ENCODE data around the gene INPP4A.

INPP4A gene

DNA sequence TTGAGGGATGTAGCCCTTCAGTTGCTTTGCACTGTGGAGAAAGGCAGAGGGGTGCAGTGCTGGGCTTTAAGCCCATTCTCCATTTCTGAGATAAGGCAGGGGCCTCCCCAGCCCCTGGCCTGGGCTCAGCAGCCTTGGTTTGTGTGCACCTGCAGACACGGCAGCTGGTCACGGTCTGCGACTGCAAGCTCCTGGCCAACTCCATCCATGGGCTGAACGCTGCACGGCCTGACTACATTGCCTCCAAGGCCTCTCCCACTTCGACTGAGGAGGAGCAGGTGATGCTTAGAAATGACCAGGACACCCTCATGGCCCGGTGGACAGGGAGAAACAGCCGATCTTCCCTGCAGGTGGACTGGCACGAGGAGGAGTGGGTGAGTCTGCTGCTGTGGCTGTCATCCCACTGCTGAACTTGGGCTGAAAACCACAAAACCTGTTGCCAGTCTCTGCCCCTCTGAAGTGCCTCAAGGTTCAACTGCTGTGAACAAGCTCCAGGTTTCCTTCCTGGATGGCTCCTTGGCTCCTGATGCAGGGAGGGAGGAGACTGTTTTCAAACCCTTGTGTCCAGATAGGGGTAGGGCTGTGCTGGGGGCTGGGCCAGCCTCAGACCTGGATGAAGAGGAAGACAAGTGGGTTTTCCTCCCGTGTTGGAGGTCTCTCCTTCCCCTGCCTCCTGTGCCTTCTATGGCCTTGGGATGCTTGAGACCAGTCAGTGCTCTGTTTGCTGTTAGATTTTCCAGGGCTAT, 109.6 kb downstream of the INPP4A start:
- DNase-seq, result no peak
- Mint-ChIP-seq H3K27ac (no peak overlapping the region), H3K36me3 (ENCODE audit: low read depth) (peaks cover 58% of the 10 kb centered on the region), H3K9me3 (no peaks in the 10 kb centered on the region), H3K4me1 (peaks cover 23% of the 10 kb centered on the region), H3K4me3 (no peak overlapping the region), H3K27me3 (ENCODE audit: low read depth, poor library complexity) (no peaks in the 10 kb centered on the region)
- TF ChIP-seq CTCF (IDR thresholded peaks at IDR 0.05), result no peak

- H3K4me3 Mint-ChIP-seq, result no peak overlapping the region
- H3K27me3 Mint-ChIP-seq (ENCODE audit: low read depth, poor library complexity), result no peaks in the 10 kb centered on the region
- H3K4me1 Mint-ChIP-seq, result peaks cover 31% of the 10 kb centered on the region
- H3K27ac Mint-ChIP-seq, result no peak overlapping the region
- H3K36me3 Mint-ChIP-seq (ENCODE audit: low read depth), result peaks cover 62% of the 10 kb centered on the region
- TF ChIP-seq CTCF (IDR thresholded peaks at IDR 0.05), result no peak
- DNase-seq, result no peak
- no peaks in the 10 kb centered on the region for H3K9me3 Mint-ChIP-seq
Observed at GRCh38 chr2:98555696-98556095, 111.0 kb downstream of the INPP4A start.

GRCh38 chr2:98556344-98557033, 111.8 kb downstream of the INPP4A start:
- H3K27ac Mint-ChIP-seq, result no peak overlapping the region
- H3K9me3 Mint-ChIP-seq, result no peaks in the 10 kb centered on the region
- no peak for DNase-seq
- H3K27me3 Mint-ChIP-seq (ENCODE audit: low read depth, poor library complexity), result no peaks in the 10 kb centered on the region
- peaks cover 60% of the 10 kb centered on the region for H3K36me3 Mint-ChIP-seq (ENCODE audit: low read depth)
- H3K4me3 Mint-ChIP-seq, result no peak overlapping the region
- no peak for TF ChIP-seq CTCF (IDR thresholded peaks at IDR 0.05)
- peaks cover 35% of the 10 kb centered on the region for H3K4me1 Mint-ChIP-seq

GRCh38 chr2:98558852-98559530, 114.3 kb downstream of the INPP4A start:
- H3K27ac Mint-ChIP-seq, result peak overlapping the region; percentile 55

DNA sequence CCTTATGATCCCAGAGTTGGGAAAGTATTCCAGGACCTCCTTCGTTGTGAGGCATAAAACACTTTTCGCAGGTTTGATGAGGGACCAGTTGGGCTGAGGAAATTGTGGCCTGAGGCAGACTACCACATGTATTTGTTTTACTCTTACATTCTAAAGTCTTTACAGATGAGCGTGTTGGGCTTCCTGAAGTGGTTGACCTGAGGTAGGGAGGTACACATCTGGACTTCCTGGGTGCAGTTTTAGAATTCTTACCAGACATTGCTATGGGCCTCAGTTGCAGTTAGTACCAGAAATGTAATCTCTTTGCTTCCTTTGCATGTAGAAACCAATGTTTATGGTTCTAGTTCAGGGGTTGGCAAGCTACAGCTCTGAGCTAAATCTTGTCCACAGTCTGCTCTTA, 114.9 kb downstream of the INPP4A start:
- Mint-ChIP-seq H3K4me3 (no peak overlapping the region), H3K27ac (peak overlapping the region; percentile 55), H3K36me3 (ENCODE audit: low read depth) (peaks cover 46% of the 10 kb centered on the region), H3K4me1 (peaks cover 36% of the 10 kb centered on the region), H3K9me3 (no peaks in the 10 kb centered on the region), H3K27me3 (ENCODE audit: low read depth, poor library complexity) (no peaks in the 10 kb centered on the region)
- TF ChIP-seq CTCF (IDR thresholded peaks at IDR 0.05), result no peak
- no peak for DNase-seq

More at GRCh38 chr2:98558852-98559530, 114.3 kb downstream of the INPP4A start:
- no peak for DNase-seq
- H3K36me3 Mint-ChIP-seq (ENCODE audit: low read depth), result peaks cover 48% of the 10 kb centered on the region
- H3K27me3 Mint-ChIP-seq (ENCODE audit: low read depth, poor library complexity), result no peaks in the 10 kb centered on the region
- H3K9me3 Mint-ChIP-seq, result no peaks in the 10 kb centered on the region
- TF ChIP-seq CTCF (IDR thresholded peaks at IDR 0.05), result no peak
- H3K4me1 Mint-ChIP-seq, result peaks cover 36% of the 10 kb centered on the region
- H3K4me3 Mint-ChIP-seq, result no peak overlapping the region

All from nephron progenitor cell (in vitro differentiated cells).